Measurements from ENCODE around the gene MYL10. TPM values are rescaled to one million over a fixed set of nuclear protein-coding genes. Genes with fewer than 3 reads are reported as not detected.

The MYL10 gene
- total and polyA plus RNA-seq, 11 donors, result not detected

DNA sequence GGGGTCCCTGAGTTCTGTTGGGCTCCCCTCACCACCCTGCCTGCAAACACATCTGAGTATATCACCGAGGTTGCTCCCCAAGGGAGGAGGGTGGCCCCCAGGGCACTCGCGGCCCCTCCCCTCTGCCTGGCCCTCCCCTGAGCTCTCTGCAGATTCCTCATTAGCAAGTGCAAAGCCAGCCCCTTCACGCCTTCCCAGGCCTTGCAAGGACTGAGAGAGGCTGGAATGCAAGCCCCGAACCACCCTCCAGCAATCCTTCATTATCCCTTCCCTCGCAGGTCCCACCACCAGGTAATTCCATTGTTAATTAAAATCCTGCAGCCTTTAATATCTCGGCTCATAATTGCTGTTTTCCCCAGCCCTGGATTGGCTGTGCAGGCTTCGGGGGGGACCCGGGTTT lies 35.3 kb upstream of the MYL10 start:
- no peaks in the 10 kb centered on the region for H3K36me3 ChIP-seq
- intact Hi-C loops (cut with DNase I), result no loop called here
- no peaks in the 10 kb centered on the region for H3K4me1 ChIP-seq
- no peak overlapping the region for H3K4me3 ChIP-seq
- no peak for DNase-seq
- no peak overlapping the region for H3K27ac ChIP-seq
- peaks cover 0 to 5% (median 0%) of the 10 kb centered on the region in 9 donors for H3K27me3 ChIP-seq
- 30 to 41% (median 35%) methylated on average over 8 to 9 of the region's 9 CpGs for WGBS, 4 donors
- no peaks in the 10 kb centered on the region for H3K9me3 ChIP-seq
- no peak for ATAC-seq
- no peak for TF ChIP-seq POLR2A (IDR thresholded peaks at IDR 0.05)
- TF ChIP-seq, protein P1, sequence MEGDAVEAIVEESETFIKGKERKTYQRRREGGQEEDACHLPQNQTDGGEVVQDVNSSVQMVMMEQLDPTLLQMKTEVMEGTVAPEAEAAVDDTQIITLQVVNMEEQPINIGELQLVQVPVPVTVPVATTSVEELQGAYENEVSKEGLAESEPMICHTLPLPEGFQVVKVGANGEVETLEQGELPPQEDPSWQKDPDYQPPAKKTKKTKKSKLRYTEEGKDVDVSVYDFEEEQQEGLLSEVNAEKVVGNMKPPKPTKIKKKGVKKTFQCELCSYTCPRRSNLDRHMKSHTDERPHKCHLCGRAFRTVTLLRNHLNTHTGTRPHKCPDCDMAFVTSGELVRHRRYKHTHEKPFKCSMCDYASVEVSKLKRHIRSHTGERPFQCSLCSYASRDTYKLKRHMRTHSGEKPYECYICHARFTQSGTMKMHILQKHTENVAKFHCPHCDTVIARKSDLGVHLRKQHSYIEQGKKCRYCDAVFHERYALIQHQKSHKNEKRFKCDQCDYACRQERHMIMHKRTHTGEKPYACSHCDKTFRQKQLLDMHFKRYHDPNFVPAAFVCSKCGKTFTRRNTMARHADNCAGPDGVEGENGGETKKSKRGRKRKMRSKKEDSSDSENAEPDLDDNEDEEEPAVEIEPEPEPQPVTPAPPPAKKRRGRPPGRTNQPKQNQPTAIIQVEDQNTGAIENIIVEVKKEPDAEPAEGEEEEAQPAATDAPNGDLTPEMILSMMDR (IDR thresholded peaks at IDR 0.05), result no peak

DNA sequence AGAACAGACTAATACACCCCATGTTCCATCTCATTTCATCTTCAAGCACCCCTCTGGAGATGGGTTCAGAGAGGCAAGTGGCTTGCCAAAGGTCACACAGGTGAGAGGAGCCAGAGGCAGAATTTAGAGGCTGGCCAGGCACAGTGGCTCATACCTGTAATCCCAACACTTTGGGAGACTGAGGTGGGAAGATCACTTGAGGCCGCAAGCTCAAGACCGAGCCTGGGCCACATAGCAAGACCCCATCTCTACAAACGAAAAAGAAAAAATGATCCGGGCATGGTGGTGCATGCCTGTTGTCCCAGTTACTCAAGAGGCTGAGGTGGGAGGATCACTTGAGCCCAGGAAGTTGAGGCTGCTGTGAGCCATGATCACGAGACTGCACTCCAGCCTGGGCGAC lies 34.7 kb upstream of the MYL10 start:
- Histone ChIP-seq H3K9me3 (no peaks in the 10 kb centered on the region), H3K36me3 (no peaks in the 10 kb centered on the region), H3K4me3 (no peak overlapping the region), H3K4me1 (no peaks in the 10 kb centered on the region), H3K27me3 (peaks cover 0 to 5% (median 0%) of the 10 kb centered on the region in 9 donors), H3K27ac (no peak overlapping the region)
- ATAC-seq (no peak), DNase-seq (no peak)
- intact Hi-C loops (cut with DNase I), result no loop called here
- 82 to 96% (median 94%) methylated on average over 6 of the region's 6 CpGs for WGBS, 4 donors
- TF ChIP-seq POLR2A (IDR thresholded peaks at IDR 0.05), result no peak
- TF ChIP-seq, protein P1 (IDR thresholded peaks at IDR 0.05), result no peak

- Histone ChIP-seq H3K9me3 (no peaks in the 10 kb centered on the region), H3K27ac (no peak overlapping the region), H3K36me3 (no peaks in the 10 kb centered on the region), H3K27me3 (peaks cover 0 to 5% (median 0%) of the 10 kb centered on the region in 9 donors), H3K4me3 (no peak overlapping the region), H3K4me1 (no peaks in the 10 kb centered on the region)
- intact Hi-C loops (cut with DNase I), result no loop called here
- DNase-seq (no peak), ATAC-seq (no peak)
- TF ChIP-seq, protein P1 (IDR thresholded peaks at IDR 0.05), result no peak
- TF ChIP-seq POLR2A (IDR thresholded peaks at IDR 0.05), result no peak
- WGBS, 4 donors, result 78 to 90% (median 87%) methylated on average over 9 of the region's 9 CpGs
Measured at GRCh38 chr7:101662447-101662998, 33.4 kb upstream of the MYL10 start.

DNA sequence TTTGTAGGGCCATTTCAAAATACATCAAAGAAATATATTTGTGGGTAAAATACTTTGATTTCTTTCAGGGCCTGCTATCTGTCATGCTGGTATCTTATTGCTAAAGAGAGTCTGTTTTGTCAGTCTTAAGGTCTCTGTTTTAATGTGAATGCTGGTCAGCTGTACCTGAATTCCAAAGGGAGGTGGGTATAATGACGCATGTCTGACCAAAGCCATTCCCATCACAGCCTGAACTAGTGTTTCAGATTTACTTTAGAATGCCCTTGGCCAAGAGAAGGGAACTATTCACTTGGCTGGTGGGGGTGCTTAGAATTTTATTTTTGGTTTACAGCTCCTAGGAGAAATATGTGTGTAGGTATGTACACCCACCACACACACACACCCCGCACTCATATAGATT lies 30.6 kb upstream of the MYL10 start:
- Histone ChIP-seq H3K27me3 (peaks cover 0 to 8% (median 0%) of the 10 kb centered on the region in 9 donors), H3K36me3 (no peaks in the 10 kb centered on the region), H3K9me3 (no peaks in the 10 kb centered on the region), H3K27ac (no peak overlapping the region), H3K4me3 (no peak overlapping the region), H3K4me1 (no peaks in the 10 kb centered on the region)
- intact Hi-C loops (cut with DNase I), result no loop called here
- TF ChIP-seq, protein P1 (IDR thresholded peaks at IDR 0.05), result no peak
- TF ChIP-seq POLR2A (IDR thresholded peaks at IDR 0.05), result no peak
- WGBS, 4 donors, result 76 to 89% (median 83%) methylated on average over 2 of the region's 2 CpGs
- no peak for ATAC-seq
- DNase-seq, result no peak

All from heart left ventricle (tissue), 16 donors.